ENCODE measurements around the gene CUEDC1. TPM values are rescaled to one million over a fixed set of nuclear protein-coding genes. Genes with fewer than 3 reads are reported as not detected.

The CUEDC1 gene
- total and polyA plus RNA-seq, 2 of the 13 experiments (the other 11 are each of a cell fraction or from before 2014, with no cell fraction given): 7.4 to 12.9 TPM

DNA sequence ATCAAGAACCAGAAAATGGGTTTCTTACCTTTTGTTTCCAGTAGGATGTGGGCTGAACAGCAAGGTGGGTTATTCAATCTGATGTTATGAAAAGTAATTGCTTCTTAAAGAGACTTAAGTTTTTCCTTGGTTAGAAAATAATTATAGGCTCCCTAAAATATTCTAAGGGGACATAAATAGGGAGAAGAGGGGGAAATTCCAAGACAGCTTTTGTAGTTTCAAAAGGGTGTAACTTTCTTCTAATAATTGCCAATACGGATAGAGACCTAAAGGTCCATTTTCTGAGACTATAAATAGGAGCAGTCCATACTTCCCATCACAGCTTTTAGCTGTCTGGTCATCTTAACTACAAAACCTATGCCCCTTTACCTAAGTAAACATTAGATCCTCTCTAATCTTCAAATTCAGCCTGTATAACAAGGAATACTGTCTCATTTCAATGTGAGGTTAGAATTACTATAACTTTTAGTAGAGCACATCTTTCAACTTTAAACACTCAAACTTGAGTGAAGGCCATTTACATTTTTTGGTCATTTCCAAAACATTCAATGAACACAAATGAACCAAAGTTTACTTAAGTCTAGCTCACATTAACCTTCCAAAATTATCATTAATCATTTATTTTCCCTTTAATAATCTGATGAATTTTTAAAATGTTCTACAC, 46.4 kb upstream of the CUEDC1 start:
- Histone ChIP-seq H3K36me3 (replicated peaks in 1 of 2; ENCODE audit: control insufficient read depth in 1 of 2, insufficient read depth in 2 of 2, low read length in 2 of 2) (peaks cover 4 to 47% of the 10 kb centered on the region in 2 experiments), H3K79me2 (ENCODE audit: insufficient read depth, low read length) (peaks cover 44% of the 10 kb centered on the region), H3K9ac (ENCODE audit: insufficient read depth, low read depth, low read length) (no peak overlapping the region), H3K9me3 (ENCODE audit: low read length) (no peaks in the 10 kb centered on the region), H3K27ac (ENCODE audit: extremely low read length, insufficient read depth, low read length) (no peak overlapping the region), H2AFZ (ENCODE audit: low read length) (no peak overlapping the region), H3K4me3 (replicated peaks in 1 of 3; ENCODE audit: insufficient read depth in 1 of 3, low read depth in 2 of 3, low read length in 3 of 3) (no peak overlapping the region), H3K4me1 (ENCODE audit: insufficient read depth, low read length) (peaks cover 47% of the 10 kb centered on the region), H4K20me1 (ENCODE audit: insufficient read depth, low read length) (peaks cover 61% of the 10 kb centered on the region), H3K27me3 (ENCODE audit: control insufficient read depth in 1 of 2, insufficient read depth in 2 of 2, low read length in 2 of 2) (no peaks in the 10 kb centered on the region; a peak in 1 of 5 replicates), H3K4me2 (ENCODE audit: low read depth, low read length) (0 out of 2 replicates have a peak overlapping the region, but pooled peaks have one; percentile 12)
- in situ Hi-C loops (cut with HindIII; ENCODE audit: extremely low pct_ligation_motif_present, low pct_unique_long_range_greater_than_20kb) (no loop called here), intact Hi-C loops (cut with micrococcal nuclease; ENCODE audit: unreplicated experiment) (no loop called here)
- ATAC-seq (no peak), FAIRE-seq (no peak), DNase-seq (ENCODE audit: low spot score) (no peak)
- 97% methylated on average over 1 of the region's 1 CpG for WGBS (ENCODE audit: low lambda C conversion rate)
- ChIA-PET POLR2A (interaction anchor here (0.6 to 14.7 kb wide), 5 partner anchors 8 to 150 kb away, joined by 3 to 173 read pairs (median 5); no protein-coding TSS in a partner anchor), CTCF (ENCODE audit: low intra/inter-chr PET ratio, low total read pairs) (interaction anchor here (1.5 kb wide), 1 partner anchor 144 kb away, joined by 3 read pairs; no protein-coding TSS in a partner anchor)
- BruUV-seq (replicated peaks): no TSS peak
- TF ChIP-seq NFKBIZ (CRISPR knock-in tag; IDR thresholded peaks at IDR 0.05): no peak
- TF ChIP-seq ZNF326 (CRISPR knock-in tag; IDR thresholded peaks at IDR 0.05; ENCODE audit: borderline replicate concordance): no peak
- TF ChIP-seq TP53 (CRISPR knock-in tag; conservative IDR thresholded peaks at IDR 0.05): no peak
- TF ChIP-seq ZBTB38 (CRISPR knock-in tag; IDR thresholded peaks at IDR 0.05): no peak
- no peak for TF ChIP-seq REPIN1 (CRISPR knock-in tag; IDR thresholded peaks at IDR 0.05; ENCODE audit: borderline replicate concordance, low read depth)
- peak; percentile 46 for TF ChIP-seq RBM22 (optimal IDR thresholded peaks at IDR 0.05; ENCODE audit: low read length)
- no peak for TF ChIP-seq PAWR (CRISPR knock-in tag; IDR thresholded peaks at IDR 0.05; ENCODE audit: borderline replicate concordance)
- TF ChIP-seq HES4 (CRISPR knock-in tag; IDR thresholded peaks at IDR 0.05; ENCODE audit: borderline replicate concordance): no peak
- TF ChIP-seq, protein P1, sequence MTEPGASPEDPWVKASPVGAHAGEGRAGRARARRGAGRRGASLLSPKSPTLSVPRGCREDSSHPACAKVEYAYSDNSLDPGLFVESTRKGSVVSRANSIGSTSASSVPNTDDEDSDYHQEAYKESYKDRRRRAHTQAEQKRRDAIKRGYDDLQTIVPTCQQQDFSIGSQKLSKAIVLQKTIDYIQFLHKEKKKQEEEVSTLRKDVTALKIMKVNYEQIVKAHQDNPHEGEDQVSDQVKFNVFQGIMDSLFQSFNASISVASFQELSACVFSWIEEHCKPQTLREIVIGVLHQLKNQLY (CRISPR knock-in tag; IDR thresholded peaks at IDR 0.05): no peak
- TF ChIP-seq CHCHD3 (CRISPR knock-in tag; IDR thresholded peaks at IDR 0.05): no peak
- TF ChIP-seq ZBTB3 (CRISPR knock-in tag; IDR thresholded peaks at IDR 0.05; ENCODE audit: borderline replicate concordance, low read depth): no peak
- TF ChIP-seq, protein P2, sequence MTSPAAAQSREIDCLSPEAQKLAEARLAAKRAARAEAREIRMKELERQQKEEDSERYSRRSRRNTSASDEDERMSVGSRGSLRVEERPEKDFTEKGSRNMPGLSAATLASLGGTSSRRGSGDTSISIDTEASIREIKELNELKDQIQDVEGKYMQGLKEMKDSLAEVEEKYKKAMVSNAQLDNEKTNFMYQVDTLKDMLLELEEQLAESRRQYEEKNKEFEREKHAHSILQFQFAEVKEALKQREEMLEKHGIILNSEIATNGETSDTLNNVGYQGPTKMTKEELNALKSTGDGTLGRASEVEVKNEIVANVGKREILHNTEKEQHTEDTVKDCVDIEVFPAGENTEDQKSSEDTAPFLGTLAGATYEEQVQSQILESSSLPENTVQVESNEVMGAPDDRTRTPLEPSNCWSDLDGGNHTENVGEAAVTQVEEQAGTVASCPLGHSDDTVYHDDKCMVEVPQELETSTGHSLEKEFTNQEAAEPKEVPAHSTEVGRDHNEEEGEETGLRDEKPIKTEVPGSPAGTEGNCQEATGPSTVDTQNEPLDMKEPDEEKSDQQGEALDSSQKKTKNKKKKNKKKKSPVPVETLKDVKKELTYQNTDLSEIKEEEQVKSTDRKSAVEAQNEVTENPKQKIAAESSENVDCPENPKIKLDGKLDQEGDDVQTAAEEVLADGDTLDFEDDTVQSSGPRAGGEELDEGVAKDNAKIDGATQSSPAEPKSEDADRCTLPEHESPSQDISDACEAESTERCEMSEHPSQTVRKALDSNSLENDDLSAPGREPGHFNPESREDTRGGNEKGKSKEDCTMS (CRISPR knock-in tag; conservative IDR thresholded peaks at IDR 0.05): no peak
- no peak for TF ChIP-seq ZSCAN21 (CRISPR knock-in tag; IDR thresholded peaks at IDR 0.05; ENCODE audit: borderline replicate concordance)
- TF ChIP-seq BRD4 (CRISPR knock-in tag; IDR thresholded peaks at IDR 0.05): no peak
- no peak for TF ChIP-seq GZF1 (CRISPR knock-in tag; IDR thresholded peaks at IDR 0.05)
- TF ChIP-seq, protein P3, sequence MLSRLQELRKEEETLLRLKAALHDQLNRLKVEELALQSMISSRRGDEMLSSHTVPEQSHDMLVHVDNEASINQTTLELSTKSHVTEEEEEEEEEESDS (CRISPR knock-in tag; IDR thresholded peaks at IDR 0.05; ENCODE audit: borderline replicate concordance): no peak
- TF ChIP-seq, protein P4, sequence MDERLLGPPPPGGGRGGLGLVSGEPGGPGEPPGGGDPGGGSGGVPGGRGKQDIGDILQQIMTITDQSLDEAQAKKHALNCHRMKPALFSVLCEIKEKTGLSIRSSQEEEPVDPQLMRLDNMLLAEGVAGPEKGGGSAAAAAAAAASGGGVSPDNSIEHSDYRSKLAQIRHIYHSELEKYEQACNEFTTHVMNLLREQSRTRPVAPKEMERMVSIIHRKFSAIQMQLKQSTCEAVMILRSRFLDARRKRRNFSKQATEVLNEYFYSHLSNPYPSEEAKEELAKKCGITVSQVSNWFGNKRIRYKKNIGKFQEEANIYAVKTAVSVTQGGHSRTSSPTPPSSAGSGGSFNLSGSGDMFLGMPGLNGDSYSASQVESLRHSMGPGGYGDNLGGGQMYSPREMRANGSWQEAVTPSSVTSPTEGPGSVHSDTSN (CRISPR knock-in tag; IDR thresholded peaks at IDR 0.05): no peak
- no peak for TF ChIP-seq MYNN (CRISPR knock-in tag; IDR thresholded peaks at IDR 0.05; ENCODE audit: low read depth)
- no peak for TF ChIP-seq ZNF792 (CRISPR knock-in tag; IDR thresholded peaks at IDR 0.05)
- TF ChIP-seq U2AF1 (optimal IDR thresholded peaks at IDR 0.05; ENCODE audit: low read depth, low read length): no peak
- TF ChIP-seq NFRKB (IDR thresholded peaks at IDR 0.05): no peak
- TF ChIP-seq NCOA5 (CRISPR knock-in tag; IDR thresholded peaks at IDR 0.05): no peak

All from HepG2 (cell line).